HEK293 (cell line): ENCODE measurements around the gene LTBP1.

ENCODE experiments used
- ATF2 ChIP-seq: fragments of 450-650 bp; formaldehyde crosslinking; IDR thresholded peaks from 2 replicates; pipeline ENCODE4 v1.5.1; 2016; ENCODE audit warnings: missing biosample characterization, missing genetic modification characterization, low read depth
- REPIN1 ChIP-seq: fragments of 450-650 bp; formaldehyde crosslinking; IDR thresholded peaks from 2 replicates; pipeline ENCODE4 v1.5.1; 2017; ENCODE audit warnings: missing biosample characterization, missing genetic modification characterization, low read depth
- SALL2 ChIP-seq: fragments of 450-650 bp; formaldehyde crosslinking; IDR thresholded peaks from 2 replicates; pipeline ENCODE4 v1.5.0; 2017; ENCODE audit warnings: missing biosample characterization, mild to moderate bottlenecking, missing genetic modification characterization, borderline replicate concordance
- SP7 ChIP-seq: fragments of 450-650 bp; formaldehyde crosslinking; IDR thresholded peaks from 2 replicates; pipeline ENCODE4 v1.5.1; 2016; ENCODE audit warnings: missing biosample characterization, missing genetic modification characterization
- ZNF362 ChIP-seq: fragments of 450-650 bp; formaldehyde crosslinking; IDR thresholded peaks from 2 replicates; pipeline ENCODE4 v1.5.1; 2016; ENCODE audit warnings: missing biosample characterization, missing genetic modification characterization
- ZNF530 ChIP-seq: fragments of 450-650 bp; formaldehyde crosslinking; IDR thresholded peaks from 2 replicates; pipeline ENCODE4 v1.5.1; 2016; ENCODE audit warnings: low read depth, missing biosample characterization, missing genetic modification characterization
- ZNF610 ChIP-seq: fragments of 450-650 bp; formaldehyde crosslinking; IDR thresholded peaks from 2 replicates; pipeline ENCODE4 v1.5.1; 2016; ENCODE audit warnings: missing biosample characterization, missing genetic modification characterization, borderline replicate concordance
- ZNF670 ChIP-seq: fragments of 450-650 bp; formaldehyde crosslinking; IDR thresholded peaks from 2 replicates; pipeline ENCODE4 v1.5.1; 2016; ENCODE audit warnings: missing biosample characterization, missing genetic modification characterization, low read depth
- ZSCAN16 ChIP-seq: fragments of 450-650 bp; formaldehyde crosslinking; IDR thresholded peaks from 2 replicates; pipeline ENCODE4 v1.5.1; 2016; ENCODE audit warnings: missing biosample characterization, missing genetic modification characterization
- TF ChIP-seq, protein P1 (sequence below): fragments of 450-650 bp; formaldehyde crosslinking; IDR thresholded peaks from 2 replicates; pipeline ENCODE4 v1.5.1; 2016; ENCODE audit warnings: missing biosample characterization, missing genetic modification characterization
- TF ChIP-seq, protein P2 (sequence below): fragments of 450-650 bp; formaldehyde crosslinking; IDR thresholded peaks from 2 replicates; pipeline ENCODE4 v1.5.1; 2016; ENCODE audit warnings: missing biosample characterization, missing genetic modification characterization
- TF ChIP-seq, protein P3 (sequence below): fragments of 450-650 bp; formaldehyde crosslinking; IDR thresholded peaks from 2 replicates; pipeline ENCODE4 v1.5.1; 2017; ENCODE audit warnings: missing biosample characterization, missing genetic modification characterization

- TF ChIP-seq ZNF530 = no peak
- TF ChIP-seq, protein P1, sequence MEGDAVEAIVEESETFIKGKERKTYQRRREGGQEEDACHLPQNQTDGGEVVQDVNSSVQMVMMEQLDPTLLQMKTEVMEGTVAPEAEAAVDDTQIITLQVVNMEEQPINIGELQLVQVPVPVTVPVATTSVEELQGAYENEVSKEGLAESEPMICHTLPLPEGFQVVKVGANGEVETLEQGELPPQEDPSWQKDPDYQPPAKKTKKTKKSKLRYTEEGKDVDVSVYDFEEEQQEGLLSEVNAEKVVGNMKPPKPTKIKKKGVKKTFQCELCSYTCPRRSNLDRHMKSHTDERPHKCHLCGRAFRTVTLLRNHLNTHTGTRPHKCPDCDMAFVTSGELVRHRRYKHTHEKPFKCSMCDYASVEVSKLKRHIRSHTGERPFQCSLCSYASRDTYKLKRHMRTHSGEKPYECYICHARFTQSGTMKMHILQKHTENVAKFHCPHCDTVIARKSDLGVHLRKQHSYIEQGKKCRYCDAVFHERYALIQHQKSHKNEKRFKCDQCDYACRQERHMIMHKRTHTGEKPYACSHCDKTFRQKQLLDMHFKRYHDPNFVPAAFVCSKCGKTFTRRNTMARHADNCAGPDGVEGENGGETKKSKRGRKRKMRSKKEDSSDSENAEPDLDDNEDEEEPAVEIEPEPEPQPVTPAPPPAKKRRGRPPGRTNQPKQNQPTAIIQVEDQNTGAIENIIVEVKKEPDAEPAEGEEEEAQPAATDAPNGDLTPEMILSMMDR (tag by site-specific recombination) = no peak
- TF ChIP-seq SP7 (tag by site-specific recombination) = no peak
- no peak for TF ChIP-seq ZSCAN16 (tag by site-specific recombination)
- no peak for TF ChIP-seq ZNF670
- TF ChIP-seq, protein P2, sequence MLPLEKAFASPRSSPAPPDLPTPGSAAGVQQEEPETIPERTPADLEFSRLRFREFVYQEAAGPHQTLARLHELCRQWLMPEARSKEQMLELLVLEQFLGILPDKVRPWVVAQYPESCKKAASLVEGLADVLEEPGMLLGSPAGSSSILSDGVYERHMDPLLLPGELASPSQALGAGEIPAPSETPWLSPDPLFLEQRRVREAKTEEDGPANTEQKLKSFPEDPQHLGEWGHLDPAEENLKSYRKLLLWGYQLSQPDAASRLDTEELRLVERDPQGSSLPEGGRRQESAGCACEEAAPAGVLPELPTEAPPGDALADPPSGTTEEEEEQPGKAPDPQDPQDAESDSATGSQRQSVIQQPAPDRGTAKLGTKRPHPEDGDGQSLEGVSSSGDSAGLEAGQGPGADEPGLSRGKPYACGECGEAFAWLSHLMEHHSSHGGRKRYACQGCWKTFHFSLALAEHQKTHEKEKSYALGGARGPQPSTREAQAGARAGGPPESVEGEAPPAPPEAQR (tag by site-specific recombination) = no peak
- TF ChIP-seq, protein P3, sequence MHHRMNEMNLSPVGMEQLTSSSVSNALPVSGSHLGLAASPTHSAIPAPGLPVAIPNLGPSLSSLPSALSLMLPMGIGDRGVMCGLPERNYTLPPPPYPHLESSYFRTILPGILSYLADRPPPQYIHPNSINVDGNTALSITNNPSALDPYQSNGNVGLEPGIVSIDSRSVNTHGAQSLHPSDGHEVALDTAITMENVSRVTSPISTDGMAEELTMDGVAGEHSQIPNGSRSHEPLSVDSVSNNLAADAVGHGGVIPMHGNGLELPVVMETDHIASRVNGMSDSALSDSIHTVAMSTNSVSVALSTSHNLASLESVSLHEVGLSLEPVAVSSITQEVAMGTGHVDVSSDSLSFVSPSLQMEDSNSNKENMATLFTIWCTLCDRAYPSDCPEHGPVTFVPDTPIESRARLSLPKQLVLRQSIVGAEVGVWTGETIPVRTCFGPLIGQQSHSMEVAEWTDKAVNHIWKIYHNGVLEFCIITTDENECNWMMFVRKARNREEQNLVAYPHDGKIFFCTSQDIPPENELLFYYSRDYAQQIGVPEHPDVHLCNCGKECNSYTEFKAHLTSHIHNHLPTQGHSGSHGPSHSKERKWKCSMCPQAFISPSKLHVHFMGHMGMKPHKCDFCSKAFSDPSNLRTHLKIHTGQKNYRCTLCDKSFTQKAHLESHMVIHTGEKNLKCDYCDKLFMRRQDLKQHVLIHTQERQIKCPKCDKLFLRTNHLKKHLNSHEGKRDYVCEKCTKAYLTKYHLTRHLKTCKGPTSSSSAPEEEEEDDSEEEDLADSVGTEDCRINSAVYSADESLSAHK (tag by site-specific recombination) = no peak
- TF ChIP-seq ATF2 (tag by site-specific recombination) = no peak
- no peak for TF ChIP-seq ZNF362 (tag by site-specific recombination)
- no peak for TF ChIP-seq SALL2 (tag by site-specific recombination)
- no peak for TF ChIP-seq REPIN1 (tag by site-specific recombination)
- no peak for TF ChIP-seq ZNF610
Observed at GRCh38 chr2:33342171-33342570, 395.4 kb downstream of the LTBP1 start.
